Liver (tissue), 9 donors: ENCODE measurements around the gene PCDHA6. TPM values are rescaled to one million over a fixed set of nuclear protein-coding genes. Genes with fewer than 3 reads are reported as not detected.

ENCODE experiments used
- DNase-seq: peaks from one replicate; pipeline ENCODE4 v3.0.0-alpha.2; 2017; ENCODE audit warnings: low spot score
- H3K27ac ChIP-seq, 2 donors: one replicate each; pipeline ENCODE4 v1.7.0; 2013; ENCODE audit warnings: inconsistent platforms in 2 of 2, low read length in 2 of 2, control low read depth in 1 of 2, low read depth in 1 of 2, mild to moderate bottlenecking in 1 of 2
- H3K27me3 ChIP-seq, 4 donors: one replicate each; pipeline versions ENCODE4 v1.6.1 to v1.7.0; 2013; ENCODE audit warnings: low read length in 3 of 4, inconsistent platforms in 1 of 4, mild to moderate bottlenecking in 1 of 4, moderate library complexity in 1 of 4; ENCODE audit not compliant: control insufficient read depth in 4 of 4, insufficient read depth in 4 of 4
- H3K36me3 ChIP-seq, 4 donors: one replicate each; pipeline versions ENCODE4 v1.6.1 to v1.7.0; 2013; ENCODE audit warnings: low read length in 3 of 4, mild to moderate bottlenecking in 3 of 4, low read depth in 1 of 4, moderate library complexity in 1 of 4; ENCODE audit not compliant: control insufficient read depth in 4 of 4, insufficient read depth in 3 of 4
- H3K4me1 ChIP-seq, 4 donors: one replicate each; pipeline versions ENCODE4 v1.6.1 to v1.7.0; 2013; ENCODE audit warnings: low read length in 3 of 4, mild to moderate bottlenecking in 3 of 4, moderate library complexity in 1 of 4; ENCODE audit not compliant: control insufficient read depth in 4 of 4, insufficient read depth in 4 of 4
- H3K4me3 ChIP-seq, 3 donors: one replicate each; pipeline versions ENCODE4 v1.6.1 to v1.7.0; 2013; ENCODE audit warnings: low read length in 3 of 3, control low read depth in 1 of 3, low read depth in 1 of 3, mild to moderate bottlenecking in 1 of 3
- H3K9ac ChIP-seq, 2 donors: one replicate each; pipeline ENCODE4 v1.7.0; 2013; ENCODE audit warnings: low read length in 2 of 2, mild to moderate bottlenecking in 2 of 2, moderate library complexity in 2 of 2, control low read depth in 1 of 2, low read depth in 1 of 2
- H3K9me3 ChIP-seq, 4 donors: one replicate each; pipeline versions ENCODE4 v1.6.1 to v1.7.0; 2013; ENCODE audit warnings: low read length in 3 of 4; ENCODE audit not compliant: control insufficient read depth in 4 of 4
- EGR1 ChIP-seq, 2 donors: IDR thresholded peaks; 2 replicates each; pipeline ENCODE4 v1.6.1; 2016 to 2018; ENCODE audit warnings: antibody characterized with exemption in 2 of 2, low read depth in 2 of 2
- FOXA2 ChIP-seq: IDR thresholded peaks from 2 replicates; pipeline ENCODE4 v1.6.1; 2016; ENCODE audit warnings: antibody characterized with exemption
- GABPA ChIP-seq, 2 donors: IDR thresholded peaks in 1 of 2; conservative IDR thresholded peaks in 1 of 2; 2 replicates each; pipeline ENCODE4 v1.6.1; 2016; ENCODE audit warnings: antibody characterized with exemption in 2 of 2, mild to moderate bottlenecking in 1 of 2, moderate library complexity in 1 of 2
- HNF4A ChIP-seq, 2 donors: conservative IDR thresholded peaks; 2 replicates each; pipeline ENCODE4 v1.6.1; 2016; ENCODE audit warnings: antibody characterized with exemption in 2 of 2, mild to moderate bottlenecking in 2 of 2
- HNF4G ChIP-seq: IDR thresholded peaks from 2 replicates; pipeline ENCODE4 v1.6.1; 2016; ENCODE audit warnings: antibody characterized with exemption
- JUND ChIP-seq, 2 donors: IDR thresholded peaks; 2 replicates each; pipeline ENCODE4 v1.6.1; 2016; ENCODE audit warnings: antibody characterized with exemption in 2 of 2
- NR2F2 ChIP-seq: IDR thresholded peaks from 2 replicates; pipeline ENCODE4 v1.6.1; 2016; ENCODE audit warnings: antibody characterized with exemption
- RAD21 ChIP-seq, 2 donors: IDR thresholded peaks; 2 replicates each; pipeline ENCODE4 v1.6.1; 2016; ENCODE audit warnings: antibody characterized with exemption in 2 of 2, mild to moderate bottlenecking in 2 of 2
- RXRA ChIP-seq, 2 donors: IDR thresholded peaks; 2 replicates each; pipeline ENCODE4 v1.6.1; 2017 to 2018; ENCODE audit warnings: antibody characterized with exemption in 2 of 2, mild to moderate bottlenecking in 1 of 2
- TAF1 ChIP-seq: conservative IDR thresholded peaks from 2 replicates; pipeline ENCODE4 v1.6.1; 2016; ENCODE audit warnings: antibody characterized with exemption, mild to moderate bottlenecking
- WGBS: extraction: QIAGEN DNeasy Blood & Tissue Kit; methylation state at CpG from one replicate; pipeline ENCODE4 v1.1.7; 2013; 5-methylcytosine and 5-hydroxymethylcytosine counted together
- polyA plus RNA-seq, 2 donors: library from polyadenylated mRNA; stranded (reverse) in 1 of 2; unstranded in 1 of 2; fragments of 200-250 nt in 1 of 2; fragments of >200 nt in 1 of 2; fragmentation: Nextera tagmentation in 1 of 2; extraction: Ambion mirVana in 1 of 2; gene quantifications; one replicate each; pipeline versions ENCODE4 v1.2.1 to v1.2.3, GENCODE V29; 2013 to 2015
- total RNA-seq, 2 donors: library from RNA; depleted of rRNA; stranded (reverse); fragments of >200 nt; gene quantifications; one replicate each; pipeline ENCODE4 v1.2.3, GENCODE V29; 2014
- TF ChIP-seq, protein P1 (sequence below): IDR thresholded peaks from 2 replicates; pipeline ENCODE4 v1.6.1; 2016; ENCODE audit warnings: antibody characterized with exemption
- TF ChIP-seq, protein P2 (sequence below): fragments of 150-350 bp; IDR thresholded peaks from 2 replicates; pipeline ENCODE4 v1.5.1; 2017; ENCODE audit warnings: improper control_type of control experiment, low read depth, low read length; ENCODE audit not compliant: missing input control
- TF ChIP-seq, protein P3 (sequence below): IDR thresholded peaks from 2 replicates; pipeline ENCODE4 v1.6.1; 2016; ENCODE audit warnings: antibody characterized with exemption
- TF ChIP-seq, protein P4 (sequence below): IDR thresholded peaks from 2 replicates; pipeline ENCODE4 v1.6.1; 2016; ENCODE audit warnings: antibody characterized with exemption, mild to moderate bottlenecking
- donor health status: healthy.
- donor health status: healthy.
- donor health status: healthy.
- donor health status: healthy.
- donor health status: healthy.

The PCDHA6 gene
- total and polyA plus RNA-seq, 4 donors: 0.02 to 0.08 TPM; not detected in 2

DNA sequence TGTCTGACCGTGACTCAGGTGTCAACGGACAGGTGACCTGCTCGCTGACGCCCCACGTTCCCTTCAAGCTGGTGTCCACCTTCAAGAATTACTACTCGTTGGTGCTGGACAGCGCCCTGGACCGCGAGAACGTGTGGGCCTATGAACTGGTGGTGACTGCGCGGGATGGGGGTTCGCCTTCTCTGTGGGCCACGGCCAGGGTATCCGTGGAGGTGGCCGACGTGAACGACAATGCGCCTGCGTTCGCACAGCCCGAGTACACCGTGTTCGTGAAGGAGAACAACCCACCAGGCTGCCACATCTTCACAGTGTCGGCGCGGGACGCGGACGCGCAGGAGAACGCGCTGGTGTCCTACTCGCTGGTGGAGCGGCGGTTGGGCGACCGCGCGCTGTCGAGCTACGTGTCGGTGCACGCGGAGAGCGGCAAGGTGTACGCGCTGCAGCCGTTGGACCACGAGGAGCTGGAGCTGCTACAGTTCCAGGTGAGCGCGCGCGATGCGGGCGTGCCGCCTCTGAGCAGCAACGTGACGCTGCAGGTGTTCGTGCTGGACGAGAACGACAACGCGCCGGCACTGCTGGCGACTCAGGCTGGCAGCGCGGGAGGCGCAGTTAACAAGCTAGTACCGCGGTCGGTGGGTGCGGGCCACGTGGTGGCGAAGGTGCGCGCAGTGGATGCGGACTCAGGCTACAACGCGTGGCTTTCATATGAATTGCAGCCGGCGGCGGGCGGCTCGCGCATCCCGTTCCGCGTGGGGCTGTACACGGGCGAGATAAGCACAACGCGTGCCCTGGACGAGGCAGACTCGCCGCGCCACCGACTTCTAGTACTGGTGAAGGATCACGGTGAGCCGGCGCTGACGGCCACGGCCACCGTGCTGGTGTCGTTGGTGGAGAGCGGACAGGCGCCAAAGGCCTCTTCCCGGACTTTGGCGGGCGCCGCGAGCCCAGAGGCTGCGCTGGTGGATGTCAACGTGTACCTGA, 42.8 kb downstream of the PCDHA6 start:
- DNase-seq: no peak
- H3K27me3 ChIP-seq: peaks cover 0 to 11% (median 6%) of the 10 kb centered on the region in 4 donors
- H3K4me1 ChIP-seq: no peaks in the 10 kb centered on the region
- H3K9me3 ChIP-seq: peaks cover 12 to 27% (median 20%) of the 10 kb centered on the region in 4 donors
- no peaks in the 10 kb centered on the region for H3K36me3 ChIP-seq
- TF ChIP-seq, protein P1, sequence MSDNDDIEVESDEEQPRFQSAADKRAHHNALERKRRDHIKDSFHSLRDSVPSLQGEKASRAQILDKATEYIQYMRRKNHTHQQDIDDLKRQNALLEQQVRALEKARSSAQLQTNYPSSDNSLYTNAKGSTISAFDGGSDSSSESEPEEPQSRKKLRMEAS: no peak
- TF ChIP-seq RAD21 (IDR thresholded peaks at IDR 0.05) (no peak), FOXA2 (no peak), TAF1 (no peak), HNF4G (no peak), RXRA (IDR thresholded peaks at IDR 0.05) (no peak)
- TF ChIP-seq, protein P2, sequence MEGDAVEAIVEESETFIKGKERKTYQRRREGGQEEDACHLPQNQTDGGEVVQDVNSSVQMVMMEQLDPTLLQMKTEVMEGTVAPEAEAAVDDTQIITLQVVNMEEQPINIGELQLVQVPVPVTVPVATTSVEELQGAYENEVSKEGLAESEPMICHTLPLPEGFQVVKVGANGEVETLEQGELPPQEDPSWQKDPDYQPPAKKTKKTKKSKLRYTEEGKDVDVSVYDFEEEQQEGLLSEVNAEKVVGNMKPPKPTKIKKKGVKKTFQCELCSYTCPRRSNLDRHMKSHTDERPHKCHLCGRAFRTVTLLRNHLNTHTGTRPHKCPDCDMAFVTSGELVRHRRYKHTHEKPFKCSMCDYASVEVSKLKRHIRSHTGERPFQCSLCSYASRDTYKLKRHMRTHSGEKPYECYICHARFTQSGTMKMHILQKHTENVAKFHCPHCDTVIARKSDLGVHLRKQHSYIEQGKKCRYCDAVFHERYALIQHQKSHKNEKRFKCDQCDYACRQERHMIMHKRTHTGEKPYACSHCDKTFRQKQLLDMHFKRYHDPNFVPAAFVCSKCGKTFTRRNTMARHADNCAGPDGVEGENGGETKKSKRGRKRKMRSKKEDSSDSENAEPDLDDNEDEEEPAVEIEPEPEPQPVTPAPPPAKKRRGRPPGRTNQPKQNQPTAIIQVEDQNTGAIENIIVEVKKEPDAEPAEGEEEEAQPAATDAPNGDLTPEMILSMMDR: no peak
- TF ChIP-seq, protein P3, sequence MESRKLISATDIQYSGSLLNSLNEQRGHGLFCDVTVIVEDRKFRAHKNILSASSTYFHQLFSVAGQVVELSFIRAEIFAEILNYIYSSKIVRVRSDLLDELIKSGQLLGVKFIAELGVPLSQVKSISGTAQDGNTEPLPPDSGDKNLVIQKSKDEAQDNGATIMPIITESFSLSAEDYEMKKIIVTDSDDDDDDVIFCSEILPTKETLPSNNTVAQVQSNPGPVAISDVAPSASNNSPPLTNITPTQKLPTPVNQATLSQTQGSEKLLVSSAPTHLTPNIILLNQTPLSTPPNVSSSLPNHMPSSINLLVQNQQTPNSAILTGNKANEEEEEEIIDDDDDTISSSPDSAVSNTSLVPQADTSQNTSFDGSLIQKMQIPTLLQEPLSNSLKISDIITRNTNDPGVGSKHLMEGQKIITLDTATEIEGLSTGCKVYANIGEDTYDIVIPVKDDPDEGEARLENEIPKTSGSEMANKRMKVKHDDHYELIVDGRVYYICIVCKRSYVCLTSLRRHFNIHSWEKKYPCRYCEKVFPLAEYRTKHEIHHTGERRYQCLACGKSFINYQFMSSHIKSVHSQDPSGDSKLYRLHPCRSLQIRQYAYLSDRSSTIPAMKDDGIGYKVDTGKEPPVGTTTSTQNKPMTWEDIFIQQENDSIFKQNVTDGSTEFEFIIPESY: no peak
- no peak overlapping the region for H3K9ac ChIP-seq
- 42% methylated on average over 114 of the region's 114 CpGs for WGBS
- H3K27ac ChIP-seq: no peak overlapping the region
- H3K4me3 ChIP-seq: peak overlapping the region in 1 of 3 donors; percentile 10

DNA sequence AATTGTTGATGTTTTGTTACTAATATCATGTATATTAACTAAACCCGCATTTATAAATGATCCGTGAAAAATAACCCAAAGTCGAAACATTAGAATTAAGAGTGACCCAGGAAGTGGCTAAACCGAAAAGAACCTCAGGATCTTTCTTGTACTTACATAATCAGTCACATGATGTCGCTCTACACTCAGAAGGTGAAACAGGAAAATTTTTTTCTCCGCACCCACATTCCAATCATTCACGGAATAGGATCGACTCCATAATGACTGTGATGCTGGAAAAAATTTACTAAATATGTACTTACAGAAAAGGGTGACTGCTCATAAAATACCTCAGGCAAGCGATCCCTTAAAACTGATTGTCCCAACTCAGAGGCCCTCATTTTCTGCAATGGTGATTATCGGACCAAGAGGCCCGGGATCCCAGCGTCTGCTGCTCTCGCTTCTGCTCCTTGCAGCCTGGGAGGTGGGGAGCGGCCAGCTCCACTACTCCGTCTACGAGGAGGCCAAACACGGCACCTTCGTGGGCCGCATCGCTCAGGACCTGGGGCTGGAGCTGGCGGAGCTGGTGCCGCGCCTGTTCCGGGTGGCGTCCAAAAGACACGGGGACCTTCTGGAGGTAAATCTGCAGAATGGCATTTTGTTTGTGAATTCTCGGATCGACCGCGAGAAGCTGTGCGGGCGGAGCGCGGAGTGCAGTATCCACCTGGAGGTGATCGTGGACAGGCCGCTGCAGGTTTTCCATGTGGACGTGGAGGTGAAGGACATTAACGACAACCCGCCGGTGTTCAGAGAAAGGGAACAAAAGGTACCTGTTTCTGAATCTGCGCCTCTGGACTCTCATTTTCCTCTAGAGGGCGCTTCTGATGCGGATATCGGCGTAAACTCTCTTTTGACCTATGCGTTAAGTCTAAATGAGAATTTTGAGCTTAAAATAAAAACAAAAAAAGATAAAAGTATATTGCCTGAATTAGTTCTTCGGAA, 47.6 kb downstream of the PCDHA6 start, which contains the start of gene PCDHA12:
Gene PCDHA12 (plus strand): TSS at position 224 of the 981 bp plus-strand sequence. CDS start 165 bp downstream, at position 389.
- Histone ChIP-seq H3K9me3 (peaks cover 15 to 35% (median 23%) of the 10 kb centered on the region in 4 donors), H3K4me1 (no peaks in the 10 kb centered on the region), H3K9ac (no peak within 1 kb of the TSS), H3K27me3 (peaks cover 0 to 8% (median 4%) of the 10 kb centered on the region in 4 donors), H3K27ac (no peak within 1 kb of the TSS), H3K36me3 (no peaks in the 10 kb centered on the region), H3K4me3 (peak within 1 kb of the TSS in 1 of 3 donors; percentile 45)
- WGBS: 16% methylated on average over 47 of the region's 47 CpGs
- DNase-seq: no peak
- TF ChIP-seq, protein P2: no peak
- no peak for TF ChIP-seq NR2F2
- TF ChIP-seq, protein P3: no peak
- no peak for TF ChIP-seq EGR1 (IDR thresholded peaks at IDR 0.05; ENCODE audit: low read depth in 2 of 2)
- TF ChIP-seq HNF4A (conservative IDR thresholded peaks at IDR 0.05): no peak
- TF ChIP-seq JUND (IDR thresholded peaks at IDR 0.05): no peak
- TF ChIP-seq, protein P4, sequence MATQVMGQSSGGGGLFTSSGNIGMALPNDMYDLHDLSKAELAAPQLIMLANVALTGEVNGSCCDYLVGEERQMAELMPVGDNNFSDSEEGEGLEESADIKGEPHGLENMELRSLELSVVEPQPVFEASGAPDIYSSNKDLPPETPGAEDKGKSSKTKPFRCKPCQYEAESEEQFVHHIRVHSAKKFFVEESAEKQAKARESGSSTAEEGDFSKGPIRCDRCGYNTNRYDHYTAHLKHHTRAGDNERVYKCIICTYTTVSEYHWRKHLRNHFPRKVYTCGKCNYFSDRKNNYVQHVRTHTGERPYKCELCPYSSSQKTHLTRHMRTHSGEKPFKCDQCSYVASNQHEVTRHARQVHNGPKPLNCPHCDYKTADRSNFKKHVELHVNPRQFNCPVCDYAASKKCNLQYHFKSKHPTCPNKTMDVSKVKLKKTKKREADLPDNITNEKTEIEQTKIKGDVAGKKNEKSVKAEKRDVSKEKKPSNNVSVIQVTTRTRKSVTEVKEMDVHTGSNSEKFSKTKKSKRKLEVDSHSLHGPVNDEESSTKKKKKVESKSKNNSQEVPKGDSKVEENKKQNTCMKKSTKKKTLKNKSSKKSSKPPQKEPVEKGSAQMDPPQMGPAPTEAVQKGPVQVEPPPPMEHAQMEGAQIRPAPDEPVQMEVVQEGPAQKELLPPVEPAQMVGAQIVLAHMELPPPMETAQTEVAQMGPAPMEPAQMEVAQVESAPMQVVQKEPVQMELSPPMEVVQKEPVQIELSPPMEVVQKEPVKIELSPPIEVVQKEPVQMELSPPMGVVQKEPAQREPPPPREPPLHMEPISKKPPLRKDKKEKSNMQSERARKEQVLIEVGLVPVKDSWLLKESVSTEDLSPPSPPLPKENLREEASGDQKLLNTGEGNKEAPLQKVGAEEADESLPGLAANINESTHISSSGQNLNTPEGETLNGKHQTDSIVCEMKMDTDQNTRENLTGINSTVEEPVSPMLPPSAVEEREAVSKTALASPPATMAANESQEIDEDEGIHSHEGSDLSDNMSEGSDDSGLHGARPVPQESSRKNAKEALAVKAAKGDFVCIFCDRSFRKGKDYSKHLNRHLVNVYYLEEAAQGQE: no peak
- TF ChIP-seq FOXA2: no peak
- TF ChIP-seq RAD21 (IDR thresholded peaks at IDR 0.05): no peak
- TF ChIP-seq HNF4G: no peak
- no peak for TF ChIP-seq RXRA (IDR thresholded peaks at IDR 0.05)
- no peak for TF ChIP-seq GABPA (IDR thresholded peaks at IDR 0.05 in 1 of 2, conservative IDR thresholded peaks at IDR 0.05 in 1 of 2)
